ENCODE data around the gene PRKCZ.
A peak's percentile ranks its signal among the peaks of the same experiment; 100 is the strongest.

The PRKCZ gene

DNA sequence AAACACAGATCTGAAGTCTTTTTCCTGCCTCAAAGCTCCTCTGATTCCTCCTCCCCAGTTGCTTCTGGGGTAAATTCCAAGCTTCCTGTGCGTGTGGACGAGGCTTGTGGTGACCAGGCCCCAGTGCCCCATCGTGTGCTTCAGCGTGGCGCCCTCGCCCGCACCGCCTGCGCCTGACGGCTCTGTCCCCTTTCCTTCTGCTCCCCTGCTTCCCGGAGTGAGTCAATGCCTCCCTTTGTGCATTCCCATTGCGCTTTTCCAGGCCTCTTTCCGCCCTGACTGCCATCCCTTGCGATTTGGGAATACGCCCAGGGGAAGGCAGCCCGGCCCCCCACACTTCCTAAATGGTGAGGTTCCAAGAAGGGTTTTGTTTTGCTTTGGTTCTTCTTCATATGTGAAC, 108.1 kb downstream of the PRKCZ start:
- DNase-seq (ENCODE audit: low spot score) = no peak

DNA sequence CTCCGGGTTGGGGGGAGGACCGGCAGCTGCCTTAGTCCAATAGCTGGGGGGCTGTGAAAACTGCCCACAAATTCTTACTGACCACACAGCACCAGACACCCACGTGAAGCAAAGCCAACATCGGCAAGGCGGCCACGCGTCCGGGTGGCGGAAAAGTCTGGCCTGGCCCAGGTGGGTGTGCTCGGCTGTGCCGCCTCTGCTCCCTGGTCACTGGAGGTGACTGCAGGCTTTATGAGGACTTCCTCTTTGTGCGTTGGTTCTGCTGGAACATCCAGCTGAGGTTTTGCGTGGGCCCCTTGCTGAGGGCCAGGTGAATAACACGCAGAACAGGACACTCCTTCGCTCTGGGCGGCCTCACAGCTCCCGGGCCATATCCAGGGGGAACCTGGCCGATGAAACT, 108.9 kb downstream of the PRKCZ start:
- no peak for DNase-seq (ENCODE audit: low spot score)

DNA sequence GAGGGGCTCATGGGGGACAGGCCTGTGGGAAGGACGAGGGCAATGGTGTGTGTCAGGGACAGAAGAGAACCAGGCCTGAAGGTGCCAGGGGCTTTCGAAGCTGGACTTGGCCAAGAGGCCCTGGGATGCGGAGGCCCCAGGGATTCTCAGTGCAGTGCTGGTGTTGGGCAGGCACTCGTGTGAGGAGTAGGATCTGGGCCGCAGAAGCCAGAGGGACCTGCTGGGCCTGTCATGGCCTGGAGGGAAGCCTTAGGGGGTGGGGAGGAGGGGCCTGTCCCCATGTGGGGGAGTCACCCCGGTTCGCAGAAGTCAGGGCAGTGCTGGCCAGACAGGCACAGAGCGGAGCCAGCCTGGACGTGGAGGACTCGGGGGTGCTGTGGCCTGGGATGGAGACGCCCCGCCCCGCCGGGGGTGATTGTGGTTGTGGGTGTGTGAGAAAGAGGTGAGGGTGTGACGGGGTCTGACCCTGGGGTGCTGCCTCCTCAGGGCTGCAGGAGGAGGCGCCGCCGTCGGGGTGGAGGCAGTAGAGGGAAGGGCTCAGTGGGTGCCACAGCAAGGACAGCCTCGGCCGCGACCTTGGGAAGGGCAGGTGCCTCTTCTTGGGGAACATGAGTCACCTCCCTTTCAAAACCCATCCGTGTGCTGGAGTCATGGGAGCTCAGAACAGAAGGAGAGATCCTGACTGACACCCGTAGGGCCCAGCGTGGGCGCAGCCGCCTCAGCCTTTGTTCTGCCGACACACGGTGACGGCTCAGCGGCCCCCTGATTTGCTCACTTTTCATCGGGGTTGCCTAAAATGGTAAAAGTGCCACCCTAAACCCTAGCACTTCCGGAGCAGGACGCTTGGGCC, 110.5 kb downstream of the PRKCZ start:
- no peak for DNase-seq (ENCODE audit: low spot score)

DNA sequence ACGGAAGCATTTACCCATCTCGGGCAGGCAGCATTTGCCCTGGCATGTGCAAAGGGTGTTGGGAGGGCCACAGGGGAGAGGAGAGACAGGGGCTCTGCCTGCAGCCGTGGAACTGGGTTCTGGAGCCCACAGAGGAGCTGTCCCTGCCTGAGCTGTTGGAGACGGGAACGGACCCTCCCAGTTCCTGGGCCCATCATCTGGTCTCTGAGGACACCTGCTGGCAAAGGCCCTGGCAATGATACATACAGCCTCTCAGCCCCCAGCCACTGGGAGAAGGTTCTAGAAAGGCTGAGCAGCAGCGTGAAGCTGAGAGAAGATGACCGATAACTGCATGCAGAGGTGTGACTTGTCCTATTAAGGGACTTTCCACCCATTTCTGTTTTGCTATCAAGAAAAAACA, 113.0 kb downstream of the PRKCZ start:
- DNase-seq (ENCODE audit: low spot score) = no peak

DNA sequence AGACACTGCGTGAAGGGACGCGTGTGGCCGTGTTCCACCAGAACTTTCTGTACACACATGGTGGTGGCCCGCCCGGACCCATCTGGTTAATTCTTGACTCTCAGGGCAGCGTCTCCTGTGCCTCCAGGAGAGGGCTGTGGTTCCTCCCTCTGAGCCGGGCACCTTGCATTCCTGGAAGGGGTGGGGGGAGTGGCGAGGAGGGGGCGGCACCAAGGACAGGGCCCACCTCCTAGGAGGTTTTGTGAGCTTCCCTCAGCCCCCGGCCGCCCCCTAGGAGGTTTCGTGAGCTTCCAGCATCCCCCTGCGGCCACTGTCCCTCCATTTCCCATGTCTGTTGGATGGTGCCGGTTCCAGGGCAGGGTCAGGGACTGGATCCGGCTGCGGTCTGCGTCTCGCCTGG, 115.4 kb downstream of the PRKCZ start:
- no peak for DNase-seq (ENCODE audit: low spot score)

DNA sequence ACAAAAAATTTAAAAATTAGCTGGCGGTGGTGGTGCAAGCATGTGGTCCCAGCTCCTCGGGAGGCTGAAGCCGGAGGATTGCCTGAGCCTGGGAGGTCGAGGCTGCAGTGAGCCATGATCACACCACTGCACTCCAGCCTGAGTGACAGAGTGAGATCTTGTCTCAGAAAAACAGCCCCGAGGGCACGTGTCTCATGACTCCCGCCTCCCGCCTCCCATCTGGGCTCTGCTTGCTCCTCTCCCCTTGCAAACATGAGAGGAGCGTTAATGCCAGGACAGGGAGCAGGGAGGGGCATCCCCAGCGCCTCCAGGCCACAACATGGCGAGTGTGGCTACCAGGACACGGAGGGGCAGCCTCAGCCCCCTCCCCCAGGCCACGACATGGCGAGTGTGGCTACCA, 116.0 kb downstream of the PRKCZ start:
- no peak for DNase-seq (ENCODE audit: low spot score)

DNA sequence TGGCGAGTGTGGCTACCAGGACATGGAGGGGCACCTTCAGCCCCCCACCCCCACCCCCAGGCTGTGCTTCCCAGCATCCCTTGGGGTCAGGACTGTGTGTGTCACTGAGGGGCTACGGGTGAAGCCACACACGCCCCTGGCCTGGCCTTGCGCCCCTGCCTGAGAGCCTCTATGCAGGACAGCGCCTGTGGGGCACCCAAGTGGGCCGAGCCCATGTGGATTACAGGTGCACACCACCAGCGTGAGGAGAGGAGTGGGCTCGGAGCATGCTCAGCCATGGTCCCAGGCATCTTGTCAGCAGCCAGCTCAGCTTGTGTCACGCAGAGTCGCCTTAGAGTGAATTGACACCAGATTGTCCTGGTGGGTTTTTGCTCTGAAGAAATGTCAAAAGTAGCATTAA, 116.5 kb downstream of the PRKCZ start:
- DNase-seq (ENCODE audit: low spot score) = no peak

DNA sequence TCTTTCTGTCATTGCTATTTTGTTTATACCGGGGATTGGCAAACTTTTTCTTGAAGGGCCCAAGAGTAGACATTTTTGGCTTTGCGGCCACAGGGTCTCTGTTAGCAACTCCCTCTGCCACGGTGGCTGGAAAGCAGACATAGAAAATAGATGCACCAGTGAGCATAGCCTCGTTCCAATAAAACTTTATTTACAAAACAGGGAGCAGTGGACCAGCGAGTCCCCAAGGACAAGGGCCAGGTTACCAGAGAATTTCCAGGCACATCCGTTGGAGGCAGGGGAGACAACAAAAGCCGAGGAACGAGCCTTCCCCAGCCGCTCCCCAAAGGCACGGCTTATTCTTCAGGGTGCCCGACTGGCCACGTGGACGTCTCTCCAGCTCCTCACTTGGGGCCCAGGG, 117.9 kb downstream of the PRKCZ start:
- DNase-seq (ENCODE audit: low spot score) = no peak

DNA sequence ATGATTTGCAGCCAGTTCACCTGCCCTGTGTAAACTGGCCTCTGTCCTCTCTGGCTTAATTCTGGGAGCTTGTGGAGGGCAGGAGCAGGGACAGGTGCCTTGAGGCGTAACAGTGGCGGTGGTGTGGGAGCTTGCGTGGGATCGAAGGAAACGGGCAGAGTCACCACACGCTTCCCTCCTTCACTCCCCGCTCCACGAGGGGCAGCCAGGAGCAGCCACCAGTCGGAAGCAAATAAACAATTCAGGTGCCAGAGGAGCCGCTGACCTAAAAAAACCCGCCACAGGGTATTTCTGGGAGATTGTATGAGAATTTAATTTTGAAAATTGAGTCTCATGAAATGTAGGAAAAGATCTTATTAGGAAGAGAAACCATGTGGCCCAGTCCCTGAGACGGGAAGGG, 118.3 kb downstream of the PRKCZ start:
- DNase-seq (ENCODE audit: low spot score) = no peak

DNA sequence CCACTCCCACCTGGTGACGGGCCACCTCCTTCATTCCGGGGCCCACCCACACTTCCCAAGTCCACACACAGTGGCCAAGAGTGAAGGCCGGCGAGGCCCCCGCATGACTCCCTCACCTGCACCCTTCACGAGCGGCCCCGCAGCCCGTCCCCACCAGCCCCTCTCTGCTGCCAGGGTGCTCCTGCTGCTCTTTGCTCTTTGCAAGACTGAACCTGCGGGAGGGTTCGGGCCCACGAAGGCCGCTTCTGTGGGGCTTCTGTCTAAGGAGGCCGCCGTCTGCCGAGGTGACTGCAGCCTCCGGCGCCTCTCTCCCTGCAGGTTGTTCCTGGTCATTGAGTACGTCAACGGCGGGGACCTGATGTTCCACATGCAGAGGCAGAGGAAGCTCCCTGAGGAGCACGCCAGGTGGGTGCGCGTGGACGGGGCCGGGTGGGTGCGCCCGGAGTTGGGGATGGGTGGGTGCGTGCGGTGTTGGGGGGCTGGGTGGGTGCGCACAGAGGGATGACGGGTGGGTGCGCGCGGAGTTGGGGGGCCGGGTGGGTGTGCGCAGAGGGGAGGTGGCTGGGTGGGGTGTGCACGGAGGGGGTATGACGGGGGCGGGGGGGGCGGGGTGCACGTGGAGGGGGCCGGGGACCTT, 119.1 kb downstream of the PRKCZ start:
- DNase-seq (ENCODE audit: low spot score) = no peak

DNA sequence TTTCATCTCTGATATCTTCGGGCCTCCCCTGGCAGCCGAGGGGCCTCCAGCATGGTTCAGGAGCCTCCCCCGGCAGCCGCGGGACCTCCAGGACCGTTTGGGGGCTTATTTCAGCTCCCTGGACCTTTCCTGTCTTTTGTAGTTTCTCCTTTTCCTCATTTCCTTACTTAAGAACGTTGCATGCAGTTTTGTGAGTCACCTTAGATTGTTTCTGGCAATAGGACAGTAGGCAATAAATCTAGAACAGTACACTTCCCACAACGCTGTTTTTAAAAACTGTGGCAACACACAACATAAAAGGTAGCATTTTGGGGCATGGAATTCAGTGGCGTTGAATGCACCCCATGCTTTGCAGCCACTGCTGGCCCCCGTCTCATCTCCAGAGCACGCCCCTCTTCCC, 120.0 kb downstream of the PRKCZ start:
- no peak for DNase-seq (ENCODE audit: low spot score)

DNA sequence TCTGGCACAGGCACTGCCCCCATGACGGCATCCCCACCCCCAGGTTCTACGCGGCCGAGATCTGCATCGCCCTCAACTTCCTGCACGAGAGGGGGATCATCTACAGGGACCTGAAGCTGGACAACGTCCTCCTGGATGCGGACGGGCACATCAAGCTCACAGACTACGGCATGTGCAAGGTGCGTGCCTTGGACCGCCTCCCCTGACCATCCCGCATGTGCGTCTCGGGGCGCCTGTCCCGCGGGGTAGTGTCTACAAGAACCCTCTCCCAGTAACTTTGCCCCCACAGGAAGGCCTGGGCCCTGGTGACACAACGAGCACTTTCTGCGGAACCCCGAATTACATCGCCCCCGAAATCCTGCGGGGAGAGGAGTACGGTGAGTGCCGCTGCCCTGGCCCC, 121.8 kb downstream of the PRKCZ start:
- DNase-seq (ENCODE audit: low spot score) = no peak

DNA sequence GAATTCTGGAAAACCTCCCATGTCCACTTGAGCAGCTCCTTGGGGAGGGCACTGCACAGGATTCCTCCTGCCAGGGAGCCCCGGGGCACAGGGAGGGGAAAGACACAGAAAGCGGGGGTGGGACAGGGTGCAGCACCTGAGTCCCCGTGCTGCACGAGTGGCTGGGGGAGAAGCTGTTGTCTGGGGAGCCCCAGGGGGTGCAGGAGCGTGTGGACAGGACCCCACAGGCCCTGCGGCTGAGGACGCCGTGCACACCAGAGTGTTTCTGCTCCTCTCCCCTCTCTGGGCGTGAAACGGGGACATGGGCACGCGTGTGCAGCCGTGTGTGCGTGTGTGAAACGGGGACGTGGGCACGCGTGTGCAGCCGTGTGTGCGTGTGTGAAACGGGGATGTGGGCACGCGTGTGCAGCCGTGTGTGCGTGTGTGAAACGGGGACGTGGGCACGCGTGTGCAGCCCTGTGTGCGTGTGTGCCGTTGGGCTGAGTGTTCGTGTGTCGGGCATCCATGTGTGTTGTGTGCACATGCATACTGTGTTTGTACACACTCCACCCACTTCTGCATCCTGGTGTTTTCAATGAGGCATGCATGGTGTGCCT, 122.4 kb downstream of the PRKCZ start:
- DNase-seq (ENCODE audit: low spot score) = no peak

DNA sequence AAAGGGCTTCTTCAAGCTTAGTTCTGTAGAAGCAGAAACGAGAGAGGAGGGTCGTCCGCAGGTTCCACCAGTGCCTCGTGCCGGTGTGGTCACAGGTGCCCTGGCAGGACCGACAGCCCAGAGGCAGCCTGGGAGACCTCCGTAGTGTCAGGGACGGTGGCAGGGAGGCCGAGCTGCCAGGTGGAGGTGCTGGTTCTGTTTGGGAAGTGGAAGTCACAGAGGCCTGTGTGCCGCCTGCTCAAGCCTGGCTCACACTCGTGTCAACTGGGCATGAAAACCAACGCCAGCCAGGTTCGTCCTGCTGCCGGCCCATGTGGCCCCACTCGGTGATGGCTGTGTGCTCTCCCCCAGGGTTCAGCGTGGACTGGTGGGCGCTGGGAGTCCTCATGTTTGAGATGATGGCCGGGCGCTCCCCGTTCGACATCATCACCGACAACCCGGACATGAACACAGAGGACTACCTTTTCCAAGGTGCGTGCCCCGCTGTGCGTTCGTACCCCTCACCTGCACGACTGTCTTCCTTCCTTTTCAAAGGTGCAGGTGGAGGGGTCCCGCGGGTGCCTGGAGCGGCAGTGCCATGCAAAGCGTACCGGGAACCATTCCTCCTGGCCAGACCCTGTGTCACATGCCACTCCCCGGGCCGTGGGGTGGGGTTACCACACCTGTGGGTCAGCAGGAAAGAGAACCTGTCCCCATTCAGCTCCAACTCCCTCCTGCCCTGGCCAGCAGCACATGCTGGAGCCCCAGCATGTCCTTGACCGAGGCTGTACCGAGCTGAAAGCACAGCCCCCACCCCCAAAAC, 123.5 kb downstream of the PRKCZ start:
- DNase-seq (ENCODE audit: low spot score) = no peak

DNA sequence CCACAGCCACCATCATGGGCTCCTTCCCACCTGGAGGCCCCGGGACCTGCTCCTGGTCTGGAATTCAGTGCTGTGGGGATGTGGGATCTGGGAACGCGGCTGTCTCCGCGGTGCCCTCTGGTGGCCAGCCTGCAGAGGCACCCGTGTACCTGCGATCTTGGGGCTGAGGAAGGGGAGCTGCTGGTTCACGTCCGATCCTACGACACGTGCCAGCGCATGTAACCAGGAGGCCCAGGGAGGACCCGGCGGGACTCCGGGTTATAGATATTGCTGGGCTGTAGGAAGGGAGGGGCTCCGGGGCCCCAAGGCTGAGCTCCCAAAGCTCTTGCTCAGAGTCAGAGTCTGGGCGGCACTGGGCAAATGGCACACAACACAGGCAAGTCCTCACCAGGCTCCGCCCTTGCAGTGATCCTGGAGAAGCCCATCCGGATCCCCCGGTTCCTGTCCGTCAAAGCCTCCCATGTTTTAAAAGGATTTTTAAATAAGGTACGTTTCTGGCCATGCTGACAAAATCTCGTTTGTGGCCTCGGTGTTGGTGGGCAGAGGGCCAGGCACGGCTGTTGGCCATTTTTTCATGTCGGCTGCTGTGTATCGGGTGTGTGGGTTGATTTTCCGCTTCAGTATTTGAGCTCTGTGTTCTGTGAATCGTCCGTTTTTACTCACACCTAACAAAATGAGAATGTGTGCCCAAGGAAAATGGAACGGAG, 124.3 kb downstream of the PRKCZ start:
- peak; percentile 24 for DNase-seq (ENCODE audit: low spot score)

DNA sequence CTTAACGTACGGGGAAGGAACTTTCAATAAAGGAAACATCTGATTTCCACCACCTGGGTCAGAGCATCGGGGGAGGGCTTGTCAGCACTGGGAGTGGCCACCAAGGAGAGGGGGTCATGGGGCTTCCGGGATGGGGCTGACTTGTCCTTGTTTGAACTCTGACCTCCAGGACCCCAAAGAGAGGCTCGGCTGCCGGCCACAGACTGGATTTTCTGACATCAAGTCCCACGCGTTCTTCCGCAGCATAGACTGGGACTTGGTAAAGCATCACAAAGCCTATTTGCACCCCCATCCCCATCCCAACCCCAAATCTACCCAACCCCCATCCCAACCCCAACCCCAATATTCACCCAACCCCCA, 124.8 kb downstream of the PRKCZ start:
- no peak for DNase-seq (ENCODE audit: low spot score)

DNA sequence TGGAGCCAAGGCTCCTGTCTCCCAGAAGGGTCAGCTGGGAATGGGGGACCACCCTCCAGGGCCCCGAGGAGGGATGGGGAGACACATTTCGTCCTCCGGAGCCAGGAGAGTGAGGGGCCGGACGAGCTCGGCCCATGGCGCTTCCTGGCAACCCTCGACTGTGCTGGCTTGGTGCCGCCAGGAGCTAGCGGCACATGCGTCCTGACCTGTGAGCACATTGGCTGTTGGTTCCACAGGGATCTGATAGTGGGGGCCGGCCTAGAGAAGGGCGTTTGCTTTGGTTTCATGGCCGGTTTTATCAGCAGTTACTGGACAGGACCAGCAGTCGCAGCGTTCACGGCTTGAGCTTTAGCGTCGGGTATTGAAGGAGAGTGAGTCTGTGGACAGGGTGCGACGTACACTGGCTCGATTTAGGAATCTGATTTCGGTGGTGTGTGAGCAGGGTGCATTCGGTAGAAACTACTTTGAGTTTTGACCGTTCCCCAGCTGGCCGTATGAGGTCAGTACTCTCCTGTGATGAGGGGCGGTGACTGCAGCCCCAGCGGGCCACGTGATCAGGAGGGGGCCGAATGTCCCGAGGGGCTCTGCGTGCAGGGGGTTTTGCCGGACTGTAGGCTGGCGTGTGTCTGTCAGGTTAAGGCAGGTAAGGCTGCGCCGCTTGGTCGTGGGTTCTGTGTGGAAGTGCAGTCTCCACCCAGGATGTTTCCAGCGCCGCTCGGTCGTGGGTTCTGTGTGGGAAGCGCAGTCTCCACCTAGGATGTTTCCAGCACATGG, 125.7 kb downstream of the PRKCZ start:
- DNase-seq (ENCODE audit: low spot score) = no peak

DNA sequence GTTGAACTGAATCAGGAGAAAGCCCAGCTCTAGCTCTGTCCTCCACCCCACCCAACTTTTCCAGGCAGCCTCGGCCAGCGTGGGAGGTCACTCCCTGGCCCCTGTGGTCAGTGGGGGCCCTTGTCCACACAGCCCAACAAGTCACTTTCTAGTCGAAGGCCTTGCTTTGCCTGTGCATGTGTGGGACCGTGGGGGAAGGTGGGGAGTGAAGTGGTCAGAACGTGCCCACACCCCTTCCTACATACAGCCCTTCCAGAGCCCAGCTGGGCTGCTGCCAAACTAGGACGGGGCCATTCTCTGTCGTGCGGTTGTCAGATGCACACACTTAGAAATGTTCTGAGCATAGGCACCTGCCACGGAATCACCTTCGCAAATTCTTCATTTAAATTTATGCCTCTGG, 126.4 kb downstream of the PRKCZ start:
- no peak for DNase-seq (ENCODE audit: low spot score)

DNA sequence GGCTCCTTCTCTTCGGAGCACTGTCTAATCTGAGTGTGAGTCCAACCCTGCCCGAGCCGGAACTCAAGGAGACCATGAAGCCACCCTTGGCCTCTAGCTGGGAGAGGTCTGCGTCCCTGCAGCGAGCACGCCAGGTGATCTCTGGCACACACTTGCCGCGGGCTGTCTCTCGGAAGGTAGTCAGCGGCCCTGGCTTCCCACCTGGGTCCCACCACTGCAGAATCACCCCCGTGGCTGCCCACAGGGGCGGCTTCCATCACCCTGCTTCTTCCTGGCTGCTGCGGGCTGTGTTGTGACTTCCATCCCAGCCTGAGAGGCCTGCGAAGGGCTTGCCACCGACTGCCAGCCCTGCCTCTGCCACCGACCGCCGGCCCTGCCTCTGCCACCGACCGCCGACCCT, 127.3 kb downstream of the PRKCZ start:
- no peak for DNase-seq (ENCODE audit: low spot score)

DNA sequence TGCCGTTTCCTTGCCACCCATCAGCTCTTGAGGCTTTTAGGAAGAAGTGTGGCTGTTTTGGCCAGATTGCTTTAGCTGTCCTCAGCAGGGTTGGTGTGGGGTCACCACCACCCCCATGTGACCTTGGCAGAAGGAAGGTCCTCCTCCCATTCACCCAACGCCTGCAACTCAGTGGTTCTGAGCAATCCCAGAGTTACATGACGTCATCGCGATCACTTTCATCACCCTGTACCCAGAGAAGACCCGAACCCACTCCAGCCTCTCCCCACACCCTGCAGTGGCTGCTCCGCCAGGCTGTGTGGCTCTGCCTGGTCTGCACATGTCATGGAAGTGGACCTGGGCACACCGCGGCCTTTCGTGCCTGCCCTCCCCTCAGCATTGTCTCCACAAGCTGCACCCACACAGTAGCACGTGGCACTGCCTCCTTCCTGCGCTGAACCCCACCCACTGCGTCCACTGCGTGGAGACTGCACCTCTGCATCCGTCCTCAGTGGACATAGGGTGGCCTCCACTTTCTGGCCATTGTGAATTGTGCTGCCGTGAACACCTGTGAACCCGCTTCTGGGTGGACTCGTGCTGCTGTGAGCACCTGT, 127.8 kb downstream of the PRKCZ start:
- DNase-seq (ENCODE audit: low spot score) = no peak

DNA sequence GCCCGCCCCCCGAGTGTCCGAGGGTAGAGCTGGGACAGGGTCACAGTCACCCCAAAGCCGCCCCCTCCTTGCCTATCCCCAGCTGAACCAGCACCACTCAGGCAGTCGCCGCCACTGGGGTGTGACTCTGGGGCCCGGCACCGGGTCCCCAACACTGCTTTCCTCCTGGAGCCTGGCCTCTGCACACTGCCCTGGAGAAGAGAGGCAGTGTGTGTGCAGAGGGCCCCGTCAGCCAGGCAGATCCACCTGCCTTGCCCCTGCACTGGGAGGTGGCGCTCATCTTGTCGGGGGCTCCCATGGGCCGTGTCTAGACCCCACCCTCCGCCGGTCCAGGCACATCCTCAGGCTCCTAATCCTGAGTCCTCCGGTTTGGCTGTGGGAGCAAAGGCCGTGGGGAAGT, 128.7 kb downstream of the PRKCZ start:
- DNase-seq (ENCODE audit: low spot score) = no peak

Measured in CD4-positive, alpha-beta T cell treated with Interleukin-6 at 100 ng/mL for 8 hours (primary cell).